Type B pancreatic cell (in vitro differentiated cells): ENCODE data around the gene BCAS3. TPM values are rescaled to one million over a fixed set of nuclear protein-coding genes. Genes with fewer than 3 reads are reported as not detected.

Experiments used
- DNase-seq: peaks from one replicate; pipeline ENCODE4 v3.0.0; 2021; ENCODE audit warnings: mixed read lengths; ENCODE audit not compliant: unreplicated experiment; ENCODE audit errors: extremely low spot score
- H3K27ac Mint-ChIP-seq: 2 replicates; pipeline ENCODE4 v1.8.0; 2021; ENCODE audit warnings: mild to moderate bottlenecking, mixed read lengths
- H3K27me3 Mint-ChIP-seq: 2 replicates; pipeline ENCODE4 v1.8.0; 2021; ENCODE audit warnings: mixed read lengths
- H3K36me3 Mint-ChIP-seq: 2 replicates; pipeline ENCODE4 v1.8.0; 2021; ENCODE audit warnings: mixed read lengths
- H3K4me1 Mint-ChIP-seq: one replicate; pipeline ENCODE4 v1.8.0; 2021; ENCODE audit warnings: mixed read lengths; ENCODE audit not compliant: unreplicated experiment
- H3K4me3 Mint-ChIP-seq: 2 replicates; pipeline ENCODE4 v1.8.0; 2021; ENCODE audit warnings: mild to moderate bottlenecking, mixed read lengths
- H3K9me3 Mint-ChIP-seq: 2 replicates; pipeline ENCODE4 v1.8.0; 2021; ENCODE audit warnings: mixed read lengths
- total RNA-seq: library from RNA; stranded (reverse); gene quantifications from 2 replicates; pipeline ENCODE4 v1.2.1, GENCODE V29; 2021; ENCODE audit warnings: low replicate concordance
- TF ChIP-seq, protein P1 (sequence below): fragments of 200-600 bp; sonication (generic); conservative IDR thresholded peaks from 2 replicates; pipeline ENCODE4 v1.5.0; 2021; ENCODE audit warnings: antibody characterized with exemption, mild to moderate bottlenecking

BCAS3 gene
- total RNA-seq, 1 donor from 2014 or later: 23.0 TPM

GRCh38 chr17:61382796-61383688, 705.4 kb downstream of the BCAS3 start:
- TF ChIP-seq, protein P1, sequence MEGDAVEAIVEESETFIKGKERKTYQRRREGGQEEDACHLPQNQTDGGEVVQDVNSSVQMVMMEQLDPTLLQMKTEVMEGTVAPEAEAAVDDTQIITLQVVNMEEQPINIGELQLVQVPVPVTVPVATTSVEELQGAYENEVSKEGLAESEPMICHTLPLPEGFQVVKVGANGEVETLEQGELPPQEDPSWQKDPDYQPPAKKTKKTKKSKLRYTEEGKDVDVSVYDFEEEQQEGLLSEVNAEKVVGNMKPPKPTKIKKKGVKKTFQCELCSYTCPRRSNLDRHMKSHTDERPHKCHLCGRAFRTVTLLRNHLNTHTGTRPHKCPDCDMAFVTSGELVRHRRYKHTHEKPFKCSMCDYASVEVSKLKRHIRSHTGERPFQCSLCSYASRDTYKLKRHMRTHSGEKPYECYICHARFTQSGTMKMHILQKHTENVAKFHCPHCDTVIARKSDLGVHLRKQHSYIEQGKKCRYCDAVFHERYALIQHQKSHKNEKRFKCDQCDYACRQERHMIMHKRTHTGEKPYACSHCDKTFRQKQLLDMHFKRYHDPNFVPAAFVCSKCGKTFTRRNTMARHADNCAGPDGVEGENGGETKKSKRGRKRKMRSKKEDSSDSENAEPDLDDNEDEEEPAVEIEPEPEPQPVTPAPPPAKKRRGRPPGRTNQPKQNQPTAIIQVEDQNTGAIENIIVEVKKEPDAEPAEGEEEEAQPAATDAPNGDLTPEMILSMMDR: no peak
- Mint-ChIP-seq H3K36me3 (no peaks in the 10 kb centered on the region), H3K27ac (peak overlapping the region; percentile 20), H3K27me3 (peaks cover 12% of the 10 kb centered on the region), H3K9me3 (no peaks in the 10 kb centered on the region), H3K4me1 (peaks cover 32% of the 10 kb centered on the region), H3K4me3 (peak overlapping the region; percentile 5)
- no peak for DNase-seq

- TF ChIP-seq, protein P1: no peak
- peak overlapping the region; percentile 5 for H3K4me3 Mint-ChIP-seq
- DNase-seq: no peak
- H3K27me3 Mint-ChIP-seq: peaks cover 10% of the 10 kb centered on the region
- H3K36me3 Mint-ChIP-seq: no peaks in the 10 kb centered on the region
- peak overlapping the region; percentile 20 for H3K27ac Mint-ChIP-seq
- H3K4me1 Mint-ChIP-seq: peaks cover 32% of the 10 kb centered on the region
- no peaks in the 10 kb centered on the region for H3K9me3 Mint-ChIP-seq
These were observed 706.1 kb downstream of the BCAS3 start for GRCh38 chr17:61383689-61384201.

GRCh38 chr17:61384354-61384691, 706.7 kb downstream of the BCAS3 start:
- Mint-ChIP-seq H3K4me1 (peaks cover 36% of the 10 kb centered on the region), H3K27ac (no peak overlapping the region), H3K27me3 (peaks cover 16% of the 10 kb centered on the region), H3K4me3 (no peak overlapping the region), H3K9me3 (no peaks in the 10 kb centered on the region), H3K36me3 (no peaks in the 10 kb centered on the region)
- TF ChIP-seq, protein P1: no peak
- no peak for DNase-seq

- Mint-ChIP-seq H3K9me3 (no peaks in the 10 kb centered on the region), H3K27ac (no peak overlapping the region), H3K4me1 (peaks cover 37% of the 10 kb centered on the region), H3K4me3 (no peak overlapping the region), H3K27me3 (peaks cover 16% of the 10 kb centered on the region), H3K36me3 (no peaks in the 10 kb centered on the region)
- TF ChIP-seq, protein P1: no peak
- DNase-seq: no peak
These were observed 707.3 kb downstream of the BCAS3 start for GRCh38 chr17:61384692-61385576.

- TF ChIP-seq, protein P1: no peak
- Mint-ChIP-seq H3K27me3 (peaks cover 16% of the 10 kb centered on the region), H3K4me3 (no peak overlapping the region), H3K9me3 (no peaks in the 10 kb centered on the region), H3K4me1 (peaks cover 40% of the 10 kb centered on the region), H3K36me3 (no peaks in the 10 kb centered on the region), H3K27ac (no peak overlapping the region)
- DNase-seq: no peak
These were observed 708.1 kb downstream of the BCAS3 start for GRCh38 chr17:61385577-61386236.
